BJ (cell line): ENCODE data around the gene DPH7. TPM values are rescaled to one million over a fixed set of nuclear protein-coding genes. Genes with fewer than 3 reads are reported as not detected.
"Not testable (repeated sequence)": the region's sequence is repeated elsewhere in the genome, so short reads cannot be mapped to it uniquely, and the experiment has no call there.

ENCODE experiments used
- CTCF ChIA-PET: fragments of 350-600 bp; formaldehyde crosslinking; extraction: SDS; loops from one replicate; lab custom pipeline; 2021; ENCODE audit warnings: antibody characterized with exemption, inconsistent platforms; lab: Yijun Ruan, JAX
- POLR2A ChIA-PET: fragments of 300-600 bp; sonication (Branson Sonifier 250); formaldehyde crosslinking; extraction: SDS; loops from one replicate; lab custom pipeline; 2021; ENCODE audit warnings: antibody characterized with exemption; lab: Charles Lee
- DNase-seq: peaks from one replicate; pipeline ENCODE4 v3.0.0-alpha.2; 2011; ENCODE audit warnings: low read depth
- H3K27me3 ChIP-seq: 2 replicates; pipeline ENCODE4 v1.6.0; 2011; ENCODE audit warnings: low read length; ENCODE audit not compliant: control insufficient read depth, insufficient read depth
- H3K36me3 ChIP-seq: 2 replicates; pipeline ENCODE4 v1.5.1; 2011; ENCODE audit warnings: low read length; ENCODE audit not compliant: control insufficient read depth, insufficient read depth
- H3K4me3 ChIP-seq: 2 replicates; pipeline ENCODE4 v1.5.1; 2011; ENCODE audit warnings: low read depth, mild to moderate bottlenecking, control low read depth, low read length
- CTCF ChIP-seq: IDR thresholded peaks from 2 replicates; pipeline ENCODE4 v1.5.1; 2011; ENCODE audit warnings: low read depth, mild to moderate bottlenecking, control low read depth, inconsistent platforms, low read length, moderate library complexity; ENCODE audit not compliant: insufficient read depth
- polyA minus RNA-seq: library from RNA; depleted of rRNA, polyadenylated mRNA; stranded (reverse); fragments of >200 nt; gene quantifications from 2 replicates; pipeline ENCODE4 v1.2.3, GENCODE V29; 2011; rRNA and poly(A)+ RNA removed
- polyA plus RNA-seq: library from polyadenylated mRNA; depleted of rRNA; stranded (reverse); fragments of >200 nt; gene quantifications from 2 replicates; pipeline ENCODE4 v1.2.3, GENCODE V29; 2011; rRNA removed

The DPH7 gene
- 21.1 and 29.4 TPM in 2 replicates for polyA plus RNA-seq
- 9.0 and 15.6 TPM in 2 replicates for polyA minus RNA-seq

- H3K4me3 ChIP-seq, result peak within 1 kb of the TSS; percentile 91
- peak; percentile 92 for TF ChIP-seq CTCF
- CTCF ChIA-PET, result interaction anchor here (0.7 to 1.9 kb wide), 10 partner anchors 9 to 51 kb away, joined by 3 to 26 read pairs (median 3); no protein-coding TSS in a partner anchor
- no peaks in the 10 kb centered on the region for H3K27me3 ChIP-seq
- POLR2A ChIA-PET, result no interaction called here
- H3K36me3 ChIP-seq, result peaks cover 30% of the 10 kb centered on the region
- no peak for DNase-seq
These were observed at the start of gene DPH7 for GRCh38 chr9:137578518-137579258. TSS of gene DPH7 (minus strand) at chr9:137578925. CDS start at chr9:137578777, 148 bp downstream.

GRCh38 chr9:137627406-137627805, 48.7 kb upstream of the DPH7 start:
- CTCF ChIA-PET, POLR2A ChIA-PET: not testable (repeated sequence)

GRCh38 chr9:137626464-137626863, 47.7 kb upstream of the DPH7 start:
- CTCF ChIA-PET, result no interaction called here
- Histone ChIP-seq H3K27me3 (no peaks in the 10 kb centered on the region), H3K4me3 (no peak overlapping the region), H3K36me3 (peaks cover 2% of the 10 kb centered on the region; the same call in 1 of the 2 replicates)
- DNase-seq, result no peak
- POLR2A ChIA-PET, result no interaction called here
- no peak for TF ChIP-seq CTCF

More at GRCh38 chr9:137627406-137627805, 48.7 kb upstream of the DPH7 start:
- H3K36me3 ChIP-seq, DNase-seq, H3K27me3 ChIP-seq, H3K4me3 ChIP-seq: not testable (repeated sequence)

GRCh38 chr9:137622211-137622610, 43.5 kb upstream of the DPH7 start:
- H3K4me3 ChIP-seq, DNase-seq, POLR2A ChIA-PET, H3K27me3 ChIP-seq, H3K36me3 ChIP-seq: not testable (repeated sequence)
- CTCF ChIA-PET, result interaction anchor here (0.6 to 1.8 kb wide), 2 partner anchors 43 to 234 kb away, joined by 3 to 4 read pairs; no protein-coding TSS in a partner anchor

- ChIA-PET POLR2A (no interaction called here), CTCF (interaction anchor here (0.7 to 1.8 kb wide), 3 partner anchors 9 to 44 kb away, joined by 3 to 4 read pairs (median 4); no protein-coding TSS in a partner anchor)
- Histone ChIP-seq H3K4me3 (no peak overlapping the region), H3K36me3 (peaks cover 3% of the 10 kb centered on the region), H3K27me3 (no peaks in the 10 kb centered on the region)
- TF ChIP-seq CTCF, result peak; percentile 38
- DNase-seq, result no peak
These were observed 42.5 kb upstream of the DPH7 start for GRCh38 chr9:137621131-137621757.

- ChIA-PET CTCF (interaction anchor here (0.7 to 1.8 kb wide), 3 partner anchors 9 to 44 kb away, joined by 3 to 4 read pairs (median 4); no protein-coding TSS in a partner anchor), POLR2A (no interaction called here)
- no peak for DNase-seq
- no peak for TF ChIP-seq CTCF
- Histone ChIP-seq H3K4me3 (no peak overlapping the region), H3K27me3 (no peaks in the 10 kb centered on the region), H3K36me3 (peaks cover 4% of the 10 kb centered on the region)
These were observed 41.9 kb upstream of the DPH7 start for GRCh38 chr9:137620581-137620980.
